GM23338 (cell line): ENCODE results near the gene SEMA5A.

Source experiments
- CREB1 ChIP-seq: fragments of 250-450 bp; sonication (Bioruptor Pico); IDR thresholded peaks from 2 replicates; pipeline ENCODE4 v1.5.0; 2020; ENCODE audit warnings: low read depth, mild to moderate bottlenecking, moderate library complexity
- EZH2 ChIP-seq: fragments of 200-600 bp; sonication (generic); IDR thresholded peaks from one replicate; pipeline ENCODE4 v1.8.0; 2017; ENCODE audit warnings: antibody characterized with exemption, mild to moderate bottlenecking, low read depth; ENCODE audit not compliant: unreplicated experiment
- EZH2phosphoT487 ChIP-seq: fragments of 200-600 bp; sonication (generic); IDR thresholded peaks from one replicate; pipeline ENCODE4 v1.8.1; 2018; ENCODE audit warnings: antibody characterized with exemption; ENCODE audit not compliant: unreplicated experiment
- JUNB ChIP-seq: IDR thresholded peaks from one replicate; pipeline ENCODE4 v1.6.1; 2016; ENCODE audit warnings: antibody characterized with exemption; ENCODE audit not compliant: unreplicated experiment
- POLR2AphosphoS5 ChIP-seq: IDR thresholded peaks from 2 replicates; pipeline ENCODE4 v1.6.1; 2016; ENCODE audit warnings: antibody characterized with exemption, low read depth
- REST ChIP-seq: IDR thresholded peaks from one replicate; pipeline ENCODE4 v1.6.1; 2018; ENCODE audit warnings: antibody characterized with exemption; ENCODE audit not compliant: unreplicated experiment
- STAT1 ChIP-seq: IDR thresholded peaks from one replicate; pipeline ENCODE4 v1.6.1; 2016; ENCODE audit warnings: antibody characterized with exemption; ENCODE audit not compliant: unreplicated experiment
- ZNF114 ChIP-seq: fragments of 250-450 bp; sonication (Bioruptor Pico); IDR thresholded peaks from 2 replicates; pipeline ENCODE4 v1.5.0; 2020; ENCODE audit warnings: mild to moderate bottlenecking, moderate library complexity
- ZNF331 ChIP-seq: fragments of 250-450 bp; sonication (Bioruptor Pico); IDR thresholded peaks from 2 replicates; pipeline ENCODE4 v1.5.0; 2020; ENCODE audit warnings: low read depth, mild to moderate bottlenecking, moderate library complexity
- TF ChIP-seq, protein P1 (sequence below), 2 experiments: fragments of 200-600 bp in 1 of 2; sonication (generic) in 1 of 2; conservative IDR thresholded peaks; 2 replicates each; pipeline versions ENCODE4 v1.5.1 to v1.6.1; 2016 to 2017; ENCODE audit warnings: antibody characterized with exemption in 2 of 2, low read depth in 2 of 2, mild to moderate bottlenecking in 2 of 2, moderate library complexity in 1 of 2
- TF ChIP-seq, protein P2 (sequence below): IDR thresholded peaks from 2 replicates; pipeline ENCODE4 v1.6.1; 2016; ENCODE audit warnings: antibody characterized with exemption

- TF ChIP-seq, protein P1, sequence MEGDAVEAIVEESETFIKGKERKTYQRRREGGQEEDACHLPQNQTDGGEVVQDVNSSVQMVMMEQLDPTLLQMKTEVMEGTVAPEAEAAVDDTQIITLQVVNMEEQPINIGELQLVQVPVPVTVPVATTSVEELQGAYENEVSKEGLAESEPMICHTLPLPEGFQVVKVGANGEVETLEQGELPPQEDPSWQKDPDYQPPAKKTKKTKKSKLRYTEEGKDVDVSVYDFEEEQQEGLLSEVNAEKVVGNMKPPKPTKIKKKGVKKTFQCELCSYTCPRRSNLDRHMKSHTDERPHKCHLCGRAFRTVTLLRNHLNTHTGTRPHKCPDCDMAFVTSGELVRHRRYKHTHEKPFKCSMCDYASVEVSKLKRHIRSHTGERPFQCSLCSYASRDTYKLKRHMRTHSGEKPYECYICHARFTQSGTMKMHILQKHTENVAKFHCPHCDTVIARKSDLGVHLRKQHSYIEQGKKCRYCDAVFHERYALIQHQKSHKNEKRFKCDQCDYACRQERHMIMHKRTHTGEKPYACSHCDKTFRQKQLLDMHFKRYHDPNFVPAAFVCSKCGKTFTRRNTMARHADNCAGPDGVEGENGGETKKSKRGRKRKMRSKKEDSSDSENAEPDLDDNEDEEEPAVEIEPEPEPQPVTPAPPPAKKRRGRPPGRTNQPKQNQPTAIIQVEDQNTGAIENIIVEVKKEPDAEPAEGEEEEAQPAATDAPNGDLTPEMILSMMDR (conservative IDR thresholded peaks at IDR 0.05; ENCODE audit: low read depth in 2 of 2), result no peak
- TF ChIP-seq EZH2phosphoT487 (no peak), POLR2AphosphoS5 (no peak), EZH2 (no peak), ZNF114 (CRISPR knock-in tag) (no peak), JUNB (no peak), CREB1 (CRISPR knock-in tag) (no peak), REST (no peak), ZNF331 (CRISPR knock-in tag) (no peak), STAT1 (no peak)
- TF ChIP-seq, protein P2, sequence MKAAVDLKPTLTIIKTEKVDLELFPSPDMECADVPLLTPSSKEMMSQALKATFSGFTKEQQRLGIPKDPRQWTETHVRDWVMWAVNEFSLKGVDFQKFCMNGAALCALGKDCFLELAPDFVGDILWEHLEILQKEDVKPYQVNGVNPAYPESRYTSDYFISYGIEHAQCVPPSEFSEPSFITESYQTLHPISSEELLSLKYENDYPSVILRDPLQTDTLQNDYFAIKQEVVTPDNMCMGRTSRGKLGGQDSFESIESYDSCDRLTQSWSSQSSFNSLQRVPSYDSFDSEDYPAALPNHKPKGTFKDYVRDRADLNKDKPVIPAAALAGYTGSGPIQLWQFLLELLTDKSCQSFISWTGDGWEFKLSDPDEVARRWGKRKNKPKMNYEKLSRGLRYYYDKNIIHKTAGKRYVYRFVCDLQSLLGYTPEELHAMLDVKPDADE, result no peak
Observed at GRCh38 chr5:9454012-9454481, 91.8 kb downstream of the SEMA5A start.
